Neuronal stem cell (in vitro differentiated cells): Measurements from ENCODE around the gene CTAG2. TPM values are rescaled to one million over a fixed set of nuclear protein-coding genes. Genes with fewer than 3 reads are reported as not detected.
"Not testable (repeated sequence)": the region's sequence is repeated elsewhere in the genome, so short reads cannot be mapped to it uniquely, and the experiment has no call there.

Experiments
- DNase-seq: peaks from one replicate; pipeline ENCODE4 v3.0.0-alpha.2; 2013; ENCODE audit warnings: low spot score
- H2AFZ ChIP-seq: one replicate; pipeline ENCODE4 v1.6.1; 2013; ENCODE audit warnings: mild to moderate bottlenecking, low read length, inconsistent platforms
- H2AK5ac ChIP-seq: 2 replicates; pipeline ENCODE4 v1.6.1; 2013; ENCODE audit warnings: low read depth, mild to moderate bottlenecking, inconsistent platforms, low read length, moderate library complexity, mixed read lengths
- H2BK120ac ChIP-seq: 2 replicates; pipeline ENCODE4 v1.6.1; 2013; ENCODE audit warnings: low read depth, mild to moderate bottlenecking, inconsistent platforms, low read length, moderate library complexity, mixed read lengths
- H2BK12ac ChIP-seq: one replicate; pipeline ENCODE4 v1.6.1; 2013; ENCODE audit warnings: low read length, inconsistent platforms
- H2BK15ac ChIP-seq: 2 replicates; pipeline ENCODE4 v1.6.1; 2013; ENCODE audit warnings: mild to moderate bottlenecking, low read length, inconsistent platforms, mixed read lengths
- H2BK5ac ChIP-seq: one replicate; pipeline ENCODE4 v1.6.1; 2013; ENCODE audit warnings: inconsistent platforms, mild to moderate bottlenecking, low read length, moderate library complexity
- H3K14ac ChIP-seq: one replicate; pipeline ENCODE4 v1.6.1; 2013; ENCODE audit warnings: low read length, inconsistent platforms
- H3K18ac ChIP-seq: 2 replicates; pipeline ENCODE4 v1.6.1; 2013; ENCODE audit warnings: low read length, inconsistent platforms
- H3K23ac ChIP-seq: 2 replicates; pipeline ENCODE4 v1.6.1; 2013; ENCODE audit warnings: low read depth, mild to moderate bottlenecking, mixed read lengths, low read length, inconsistent platforms; ENCODE audit not compliant: poor library complexity
- H3K27ac ChIP-seq: replicated peaks from 3 replicates; pipeline ENCODE4 v1.5.1; 2013; ENCODE audit warnings: low read length, inconsistent platforms
- H3K27me3 ChIP-seq, 3 experiments: 2 replicates each; pipeline ENCODE4 v1.6.1; 2013; ENCODE audit warnings: low read length in 3 of 3, mild to moderate bottlenecking in 2 of 3, inconsistent platforms in 1 of 3, low read depth in 1 of 3, mixed read lengths in 1 of 3, moderate library complexity in 1 of 3; ENCODE audit not compliant: control insufficient read depth in 3 of 3, insufficient read depth in 3 of 3
- H3K36me3 ChIP-seq, 2 donors: replicated peaks in 1 of 2; 2 replicates each; pipeline ENCODE4 v1.6.1; 2013; ENCODE audit warnings: low read length in 2 of 2; ENCODE audit not compliant: control insufficient read depth in 2 of 2, insufficient read depth in 2 of 2
- H3K4ac ChIP-seq: 2 replicates; pipeline ENCODE4 v1.6.1; 2013; ENCODE audit warnings: inconsistent platforms, mild to moderate bottlenecking, low read length, moderate library complexity
- H3K4me1 ChIP-seq, 2 donors: 1 replicate in 1 of 2; 2 replicates in 1 of 2; pipeline ENCODE4 v1.6.1; 2013; ENCODE audit warnings: low read length in 2 of 2, low read depth in 1 of 2; ENCODE audit not compliant: control insufficient read depth in 2 of 2, insufficient read depth in 1 of 2
- H3K4me2 ChIP-seq: one replicate; pipeline ENCODE4 v1.6.1; 2013; ENCODE audit warnings: mild to moderate bottlenecking, low read length, inconsistent platforms; ENCODE audit not compliant: insufficient read depth, poor library complexity, severe bottlenecking
- H3K4me3 ChIP-seq, 2 donors: 2 replicates each; pipeline ENCODE4 v1.5.1; 2013; ENCODE audit warnings: low read length in 2 of 2, mild to moderate bottlenecking in 2 of 2, inconsistent platforms in 1 of 2, moderate library complexity in 1 of 2
- H3K79me1 ChIP-seq: one replicate; pipeline ENCODE4 v1.6.1; 2013; ENCODE audit warnings: low read depth, mild to moderate bottlenecking, inconsistent platforms, low read length, moderate library complexity
- H3K9ac ChIP-seq: one replicate; pipeline ENCODE4 v1.6.1; 2013; ENCODE audit warnings: mild to moderate bottlenecking, low read depth, low read length, inconsistent platforms; ENCODE audit not compliant: poor library complexity
- H3K9me3 ChIP-seq, 2 donors: replicated peaks in 1 of 2; 2 replicates each; pipeline versions ENCODE3 to v1.6.1; 2013; ENCODE audit warnings: low read length in 2 of 2, mild to moderate bottlenecking in 2 of 2, inconsistent platforms in 1 of 2, low read depth in 1 of 2, mixed read lengths in 1 of 2, moderate library complexity in 1 of 2; ENCODE audit not compliant: control insufficient read depth in 2 of 2, insufficient read depth in 1 of 2
- H4K8ac ChIP-seq: one replicate; pipeline ENCODE4 v1.6.1; 2013; ENCODE audit warnings: low read depth, mild to moderate bottlenecking, inconsistent platforms, low read length, moderate library complexity
- H4K91ac ChIP-seq: one replicate; pipeline ENCODE4 v1.6.1; 2013; ENCODE audit warnings: low read length, low read depth, mild to moderate bottlenecking, inconsistent platforms; ENCODE audit not compliant: poor library complexity
- WGBS, 2 donors: extraction: QIAGEN DNeasy Blood & Tissue Kit; methylation state at CpG; one replicate each; pipeline ENCODE4 v1.1.7; 2013; ENCODE audit warnings: missing lambda C conversion rate in 2 of 2, mixed read lengths in 1 of 2; ENCODE audit not compliant: insufficient read length in 2 of 2, insufficient replicate concordance in 1 of 2; ENCODE audit errors: extremely low coverage in 2 of 2; 5-methylcytosine and 5-hydroxymethylcytosine counted together
- polyA plus RNA-seq, 2 experiments: library from polyadenylated mRNA; stranded (reverse); fragments of 200-250 nt; gene quantifications; one replicate each; pipeline ENCODE4 v1.2.3, GENCODE V29; 2013

CTAG2 gene
- not detected for polyA plus RNA-seq (2013, experiment 1 of 2)
- polyA plus RNA-seq (2013, experiment 2 of 2), result not detected

DNA sequence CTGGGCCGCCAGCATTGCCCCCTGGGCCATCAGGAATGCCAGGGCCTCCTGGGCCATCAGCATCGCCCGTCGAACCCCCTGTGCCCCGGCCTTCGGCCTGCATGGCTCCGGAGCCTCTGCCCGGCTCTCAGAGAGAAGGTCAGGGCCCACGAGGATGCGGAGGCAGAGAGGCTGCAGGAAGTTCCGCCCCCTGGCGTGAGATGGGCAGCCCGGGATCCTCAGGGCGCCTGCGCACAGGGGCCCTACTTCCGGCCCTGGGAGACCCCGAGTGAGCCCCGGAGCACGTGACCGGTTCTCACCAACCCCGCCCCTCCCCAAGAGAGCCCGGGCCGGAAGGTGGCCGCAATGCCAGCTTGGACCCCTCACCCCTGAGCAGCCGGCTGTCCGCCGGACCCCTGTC, at the start of gene CTAG2:
CTAG2 (minus strand) TSS at position 167 of the 400 bp plus-strand sequence; CDS start at position 103, 64 bp downstream.
- H3K9me3 ChIP-seq, H2BK5ac ChIP-seq, H2BK120ac ChIP-seq, H4K91ac ChIP-seq, H3K4me3 ChIP-seq, H2AFZ ChIP-seq, DNase-seq, H2BK15ac ChIP-seq, H2AK5ac ChIP-seq, H3K4me2 ChIP-seq, H3K14ac ChIP-seq, H4K8ac ChIP-seq, H3K36me3 ChIP-seq, H3K4ac ChIP-seq, H2BK12ac ChIP-seq, H3K23ac ChIP-seq, H3K9ac ChIP-seq, H3K79me1 ChIP-seq, H3K4me1 ChIP-seq, H3K27ac ChIP-seq, H3K18ac ChIP-seq: not testable (repeated sequence)
- WGBS, 2 donors, result no CpG with 5 or more reads among the region's 27 CpGs
- peaks cover 0 to 13% (median 0%) of the 10 kb centered on the region in 3 experiments for H3K27me3 ChIP-seq

GRCh38 chrX:154698630-154699248, 45.4 kb upstream of the CTAG2 start:
- Histone ChIP-seq H3K9me3 (no peaks in the 10 kb centered on the region), H2AFZ (no peak overlapping the region), H2BK5ac (no peak overlapping the region), H4K8ac (no peak overlapping the region), H3K27me3 (peaks cover 0 to 23% (median 0%) of the 10 kb centered on the region in 3 experiments), H3K4me1 (no peaks in the 10 kb centered on the region), H3K4me2 (no peak overlapping the region), H3K4ac (no peak overlapping the region), H3K14ac (no peak overlapping the region), H3K9ac (no peak overlapping the region), H3K36me3 (no peaks in the 10 kb centered on the region), H2AK5ac (no peak overlapping the region), H3K23ac (no peak overlapping the region), H4K91ac (no peak overlapping the region), H2BK12ac (no peak overlapping the region), H2BK120ac (no peak overlapping the region), H3K79me1 (no peaks in the 10 kb centered on the region), H2BK15ac (no peak overlapping the region), H3K27ac (no peak overlapping the region), H3K18ac (no peak overlapping the region), H3K4me3 (no peak overlapping the region)
- no peak for DNase-seq
- WGBS, 2 donors, result no CpG with 5 or more reads among the region's 6 CpGs

- Histone ChIP-seq H3K23ac (no peak overlapping the region), H3K18ac (no peak overlapping the region), H3K4me3 (no peak overlapping the region), H3K4ac (no peak overlapping the region), H2BK120ac (no peak overlapping the region), H3K4me2 (no peak overlapping the region), H2AFZ (no peak overlapping the region), H3K9ac (no peak overlapping the region), H4K91ac (no peak overlapping the region), H2BK12ac (no peak overlapping the region), H2BK15ac (no peak overlapping the region), H4K8ac (no peak overlapping the region), H3K27ac (no peak overlapping the region), H2AK5ac (no peak overlapping the region), H3K27me3 (peaks cover 0 to 23% (median 0%) of the 10 kb centered on the region in 3 experiments), H3K4me1 (no peaks in the 10 kb centered on the region), H3K36me3 (no peaks in the 10 kb centered on the region), H2BK5ac (no peak overlapping the region), H3K14ac (no peak overlapping the region), H3K79me1 (no peaks in the 10 kb centered on the region), H3K9me3 (no peaks in the 10 kb centered on the region)
- no CpG with 5 or more reads among the region's 1 CpG for WGBS, 2 donors
- no peak for DNase-seq
Observed at GRCh38 chrX:154696676-154697045, 43.3 kb upstream of the CTAG2 start.

- WGBS, 2 donors, result no CpG with 5 or more reads among the region's 8 CpGs
Observed at GRCh38 chrX:154695911-154696675, 42.7 kb upstream of the CTAG2 start.

More at GRCh38 chrX:154695911-154696675, 42.7 kb upstream of the CTAG2 start:
- Histone ChIP-seq H3K9me3 (no peaks in the 10 kb centered on the region), H3K36me3 (no peaks in the 10 kb centered on the region), H3K4ac (no peak overlapping the region), H3K14ac (no peak overlapping the region), H4K8ac (no peak overlapping the region), H3K4me1 (no peaks in the 10 kb centered on the region), H2BK120ac (no peak overlapping the region), H4K91ac (no peak overlapping the region), H3K4me3 (no peak overlapping the region), H3K27me3 (peaks cover 0 to 23% (median 0%) of the 10 kb centered on the region in 3 experiments), H2BK15ac (no peak overlapping the region), H3K18ac (no peak overlapping the region), H3K23ac (no peak overlapping the region), H3K27ac (no peak overlapping the region), H2AK5ac (no peak overlapping the region), H2BK5ac (no peak overlapping the region), H3K79me1 (no peaks in the 10 kb centered on the region), H3K4me2 (no peak overlapping the region), H3K9ac (no peak overlapping the region), H2BK12ac (no peak overlapping the region), H2AFZ (no peak overlapping the region)
- DNase-seq, result no peak
